ENCODE data around the gene AGAP1. TPM values are rescaled to one million over a fixed set of nuclear protein-coding genes. Genes with fewer than 3 reads are reported as not detected.

AGAP1 gene
- total RNA-seq, 4 donors from 2014 or later = 23.4 to 46.5 (median 29.3) TPM

DNA sequence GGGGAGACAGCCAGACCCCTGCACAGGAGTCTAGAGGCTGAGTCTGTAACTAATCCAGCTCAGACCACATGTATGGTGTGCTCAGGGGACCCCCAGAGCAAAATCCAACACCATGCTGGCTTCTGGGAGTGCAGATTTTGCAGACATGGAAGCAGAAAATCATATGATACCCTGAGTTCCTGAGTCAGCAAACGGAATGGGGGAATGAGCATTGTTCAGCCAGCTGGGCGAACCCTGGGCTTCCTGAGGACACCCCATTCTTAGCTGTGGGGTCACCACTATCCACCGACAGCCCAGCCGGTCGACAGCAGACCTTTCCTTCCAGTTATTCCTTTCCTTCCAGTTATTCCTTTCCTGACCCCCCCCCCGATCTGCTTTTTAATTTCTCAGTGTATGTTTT, 351.4 kb downstream of the AGAP1 start:
- H3K9me3 ChIP-seq = no peaks in the 10 kb centered on the region
- H3K36me3 ChIP-seq = no peaks in the 10 kb centered on the region
- no peaks in the 10 kb centered on the region for H3K4me1 ChIP-seq
- 74 to 83% methylated on average over 6 of the region's 6 CpGs for WGBS, 2 donors
- intact Hi-C loops (cut with DNase I) = no loop called here
- TF ChIP-seq, protein P1, sequence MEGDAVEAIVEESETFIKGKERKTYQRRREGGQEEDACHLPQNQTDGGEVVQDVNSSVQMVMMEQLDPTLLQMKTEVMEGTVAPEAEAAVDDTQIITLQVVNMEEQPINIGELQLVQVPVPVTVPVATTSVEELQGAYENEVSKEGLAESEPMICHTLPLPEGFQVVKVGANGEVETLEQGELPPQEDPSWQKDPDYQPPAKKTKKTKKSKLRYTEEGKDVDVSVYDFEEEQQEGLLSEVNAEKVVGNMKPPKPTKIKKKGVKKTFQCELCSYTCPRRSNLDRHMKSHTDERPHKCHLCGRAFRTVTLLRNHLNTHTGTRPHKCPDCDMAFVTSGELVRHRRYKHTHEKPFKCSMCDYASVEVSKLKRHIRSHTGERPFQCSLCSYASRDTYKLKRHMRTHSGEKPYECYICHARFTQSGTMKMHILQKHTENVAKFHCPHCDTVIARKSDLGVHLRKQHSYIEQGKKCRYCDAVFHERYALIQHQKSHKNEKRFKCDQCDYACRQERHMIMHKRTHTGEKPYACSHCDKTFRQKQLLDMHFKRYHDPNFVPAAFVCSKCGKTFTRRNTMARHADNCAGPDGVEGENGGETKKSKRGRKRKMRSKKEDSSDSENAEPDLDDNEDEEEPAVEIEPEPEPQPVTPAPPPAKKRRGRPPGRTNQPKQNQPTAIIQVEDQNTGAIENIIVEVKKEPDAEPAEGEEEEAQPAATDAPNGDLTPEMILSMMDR (IDR thresholded peaks at IDR 0.05) = no peak
- no peak for TF ChIP-seq POLR2A (IDR thresholded peaks at IDR 0.05)
- H3K27me3 ChIP-seq = no peaks in the 10 kb centered on the region
- DNase-seq = no peak
- H3K27ac ChIP-seq = no peak overlapping the region
- no peak overlapping the region for H3K4me3 ChIP-seq (replicated peaks in 1 of 3)

DNA sequence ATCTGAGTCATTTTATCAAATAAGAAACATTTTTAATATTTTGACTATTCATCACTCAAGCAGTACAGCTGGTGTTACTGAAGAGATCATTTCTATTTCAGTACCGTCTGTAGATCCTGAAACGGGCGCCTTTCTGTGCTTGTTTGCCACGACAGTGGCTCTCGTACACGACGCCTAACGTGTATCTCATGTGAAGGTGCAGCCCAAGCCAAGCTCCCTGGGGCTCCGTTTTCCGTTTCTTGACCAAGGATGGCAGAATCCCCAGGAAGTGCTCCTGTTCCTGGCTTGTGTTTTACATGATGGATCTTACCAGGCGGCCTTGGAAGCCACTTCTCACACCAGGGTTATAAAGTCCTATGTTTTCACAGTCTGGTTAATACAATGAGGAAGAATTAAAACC, 353.7 kb downstream of the AGAP1 start:
- TF ChIP-seq POLR2A (IDR thresholded peaks at IDR 0.05) = no peak
- TF ChIP-seq, protein P1 (IDR thresholded peaks at IDR 0.05) = no peak
- Histone ChIP-seq H3K36me3 (no peaks in the 10 kb centered on the region), H3K27me3 (no peaks in the 10 kb centered on the region), H3K9me3 (no peaks in the 10 kb centered on the region), H3K27ac (no peak overlapping the region), H3K4me1 (no peaks in the 10 kb centered on the region), H3K4me3 (replicated peaks in 1 of 3) (no peak overlapping the region)
- DNase-seq = no peak
- intact Hi-C loops (cut with DNase I) = no loop called here
- WGBS, 2 donors = 95 to 96% methylated on average over 11 of the region's 11 CpGs

DNA sequence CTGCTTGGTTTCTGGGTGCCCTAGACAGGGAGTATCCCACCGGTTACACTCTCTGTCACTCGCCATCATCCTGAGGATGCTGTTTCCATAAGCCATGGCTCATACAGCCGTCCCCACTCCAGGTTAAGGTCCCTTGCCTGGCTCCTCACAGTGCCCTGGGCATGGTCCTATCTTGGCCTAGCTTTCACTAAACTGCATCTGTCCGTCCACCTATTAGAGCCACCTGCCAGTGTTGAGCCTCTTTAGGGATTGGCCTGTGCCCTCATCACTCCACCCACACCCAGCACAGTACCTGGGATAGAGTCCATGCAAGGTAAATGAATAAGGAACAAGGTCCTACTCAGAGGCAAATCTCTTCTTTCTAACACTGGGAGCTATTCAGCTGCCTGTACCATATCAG, 354.2 kb downstream of the AGAP1 start:
- WGBS, 2 donors = 91 to 97% methylated on average over 4 of the region's 4 CpGs
- intact Hi-C loops (cut with DNase I) = no loop called here

DNA sequence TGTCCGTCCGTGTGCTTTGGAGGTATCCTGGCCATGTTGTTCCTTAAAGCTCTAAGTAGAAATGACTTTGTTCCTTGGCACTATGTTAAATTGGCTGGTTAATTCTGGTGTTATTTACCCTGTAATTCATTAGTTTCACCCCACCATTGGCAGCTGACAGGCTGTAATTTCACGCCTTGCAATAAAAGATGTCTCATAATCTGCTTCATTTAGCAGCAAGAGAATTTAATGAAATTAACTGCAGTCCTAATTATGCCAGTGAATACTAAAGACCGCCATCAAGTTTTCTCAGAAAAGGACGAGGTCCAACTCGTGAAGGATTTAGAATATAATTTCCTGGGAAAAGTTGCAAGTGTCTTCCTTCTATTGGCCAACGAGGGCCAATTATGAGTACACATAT, 355.1 kb downstream of the AGAP1 start:
- Histone ChIP-seq H3K27ac (no peak overlapping the region), H3K9me3 (no peaks in the 10 kb centered on the region), H3K4me1 (no peaks in the 10 kb centered on the region), H3K4me3 (replicated peaks in 1 of 3) (no peak overlapping the region), H3K36me3 (no peaks in the 10 kb centered on the region), H3K27me3 (no peaks in the 10 kb centered on the region)
- no peak for TF ChIP-seq POLR2A (IDR thresholded peaks at IDR 0.05)
- WGBS, 2 donors = 92 to 95% methylated on average over 7 of the region's 7 CpGs
- no peak for DNase-seq
- intact Hi-C loops (cut with DNase I) = no loop called here

More for the DNA sequence above, 354.2 kb downstream of the AGAP1 start:
- Histone ChIP-seq H3K27ac (no peak overlapping the region), H3K9me3 (no peaks in the 10 kb centered on the region), H3K4me1 (no peaks in the 10 kb centered on the region), H3K4me3 (replicated peaks in 1 of 3) (no peak overlapping the region), H3K36me3 (no peaks in the 10 kb centered on the region), H3K27me3 (no peaks in the 10 kb centered on the region)
- TF ChIP-seq, protein P1 (IDR thresholded peaks at IDR 0.05) = no peak
- no peak for TF ChIP-seq POLR2A (IDR thresholded peaks at IDR 0.05)
- no peak for DNase-seq

DNA sequence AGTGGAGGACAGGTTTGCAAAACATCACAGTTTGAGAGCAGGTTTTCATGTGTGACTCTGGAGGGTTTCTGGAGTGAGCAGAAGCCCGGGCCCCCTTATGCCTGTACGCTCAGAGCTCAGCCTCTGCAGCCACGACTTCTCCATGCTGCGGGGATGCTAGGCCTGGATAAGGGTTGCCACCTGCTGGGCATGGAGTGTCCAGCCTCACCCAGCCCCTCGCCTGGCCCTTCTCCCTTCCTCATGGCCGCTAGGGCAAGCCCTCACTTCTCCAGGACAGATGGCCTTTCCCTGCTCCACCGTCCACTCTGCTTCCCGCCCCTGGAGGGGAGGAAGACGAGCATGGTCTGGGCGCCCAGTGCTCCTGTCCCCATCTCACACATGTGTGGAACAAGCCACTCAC, 355.6 kb downstream of the AGAP1 start:
- no peak for TF ChIP-seq POLR2A (IDR thresholded peaks at IDR 0.05)
- TF ChIP-seq, protein P1 (IDR thresholded peaks at IDR 0.05) = no peak
- WGBS, 2 donors = 87 to 91% methylated on average over 10 of the region's 10 CpGs
- Histone ChIP-seq H3K27me3 (no peaks in the 10 kb centered on the region), H3K36me3 (no peaks in the 10 kb centered on the region), H3K9me3 (no peaks in the 10 kb centered on the region), H3K4me3 (replicated peaks in 1 of 3) (no peak overlapping the region), H3K27ac (no peak overlapping the region), H3K4me1 (no peaks in the 10 kb centered on the region)
- intact Hi-C loops (cut with DNase I) = no loop called here
- no peak for DNase-seq

DNA sequence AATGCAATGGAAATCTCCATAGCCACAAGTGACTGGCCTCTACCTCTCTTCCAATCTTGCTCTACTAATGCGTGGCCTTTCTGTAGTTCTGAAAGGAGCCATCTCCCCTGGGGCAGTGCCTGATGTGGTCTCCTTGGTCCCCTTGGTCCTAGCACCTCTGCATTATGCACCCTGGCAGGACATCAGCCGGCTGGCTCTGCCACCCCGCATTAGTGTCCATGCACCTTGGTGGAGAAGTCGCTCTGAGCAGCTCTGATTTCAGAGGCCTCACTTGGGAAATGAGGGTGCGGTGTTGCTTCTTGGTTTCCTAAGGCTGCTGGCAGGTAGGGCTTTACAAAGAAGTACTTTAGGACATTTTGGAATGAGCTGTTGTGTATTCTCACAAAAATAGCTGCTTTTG, 356.4 kb downstream of the AGAP1 start:
- intact Hi-C loops (cut with DNase I) = no loop called here
- Histone ChIP-seq H3K27ac (no peak overlapping the region), H3K36me3 (no peaks in the 10 kb centered on the region), H3K4me1 (no peaks in the 10 kb centered on the region), H3K4me3 (replicated peaks in 1 of 3) (no peak overlapping the region), H3K9me3 (no peaks in the 10 kb centered on the region), H3K27me3 (no peaks in the 10 kb centered on the region)
- whole genome bisulfite sequencing, 2 donors = 87 to 88% methylated on average over 5 of the region's 5 CpGs
- no peak for DNase-seq
- no peak for TF ChIP-seq POLR2A (IDR thresholded peaks at IDR 0.05)
- TF ChIP-seq, protein P1 (IDR thresholded peaks at IDR 0.05) = no peak

All from thyroid gland (tissue), 4 donors.